DMS79 treated with DMSO at 0.1 percent for 48 hours (cell line): ENCODE data around the gene U2SURP.
"Not testable (repeated sequence)": the region's sequence is repeated elsewhere in the genome, so short reads cannot be mapped to it uniquely, and the experiment has no call there.

Source experiments
- DNase-seq: peaks from one replicate; lab custom pipeline; 2025; lab: John Stamatoyannopoulos, UW

The U2SURP gene

GRCh38 chr3:143014921-143015320 is 13.6 kb downstream of the U2SURP start:
- DNase-seq: no peak

GRCh38 chr3:143016321-143016972 is 15.1 kb downstream of the U2SURP start:
- DNase-seq: peak; percentile 7

GRCh38 chr3:143024351-143024960 is 23.1 kb downstream of the U2SURP start:
- no peak for DNase-seq

- DNase-seq: no peak
These were observed 30.0 kb downstream of the U2SURP start for GRCh38 chr3:143031327-143031726.

GRCh38 chr3:143031796-143032387 is 30.5 kb downstream of the U2SURP start:
- DNase-seq: not testable (repeated sequence)

- DNase-seq: no peak
These were observed 34.3 kb downstream of the U2SURP start for GRCh38 chr3:143035466-143036211.

- DNase-seq: no peak
These were observed 35.2 kb downstream of the U2SURP start for GRCh38 chr3:143036557-143036956.

- no peak for DNase-seq
These were observed 36.5 kb downstream of the U2SURP start for GRCh38 chr3:143037867-143038266.

GRCh38 chr3:143040261-143040879 is 39.0 kb downstream of the U2SURP start:
- no peak for DNase-seq

- no peak for DNase-seq
These were observed 40.5 kb downstream of the U2SURP start for GRCh38 chr3:143041903-143042302.

- DNase-seq: no peak
These were observed 44.3 kb downstream of the U2SURP start for GRCh38 chr3:143045639-143046038.

- DNase-seq: not testable (repeated sequence)
These were observed 44.7 kb downstream of the U2SURP start for GRCh38 chr3:143046075-143046474.

GRCh38 chr3:143054011-143054410 is 52.6 kb downstream of the U2SURP start:
- no peak for DNase-seq

GRCh38 chr3:143056372-143056771 is 55.0 kb downstream of the U2SURP start:
- no peak for DNase-seq

- no peak for DNase-seq
These were observed 59.5 kb downstream of the U2SURP start for GRCh38 chr3:143060906-143061305.

- no peak for DNase-seq
These were observed 61.6 kb downstream of the U2SURP start for GRCh38 chr3:143063018-143063417.

- no peak for DNase-seq
These were observed 63.4 kb downstream of the U2SURP start for GRCh38 chr3:143064777-143065176.

- no peak for DNase-seq
These were observed 64.0 kb downstream of the U2SURP start for GRCh38 chr3:143065364-143065763.

- no peak for DNase-seq
These were observed 64.7 kb downstream of the U2SURP start for GRCh38 chr3:143066033-143066432.

GRCh38 chr3:143067201-143067600 is 65.8 kb downstream of the U2SURP start:
- DNase-seq: no peak

- DNase-seq: no peak
These were observed 66.7 kb downstream of the U2SURP start for GRCh38 chr3:143068059-143068458.

- DNase-seq: no peak
These were observed 69.7 kb downstream of the U2SURP start for GRCh38 chr3:143070977-143071551.
